GM12872 (cell line): ENCODE measurements around the gene SARDH.

Source experiments
- TF ChIP-seq, protein P1 (sequence below): IDR thresholded peaks from 3 replicates; pipeline ENCODE4 v1.5.1; 2011; ENCODE audit warnings: low read depth, mild to moderate bottlenecking, low read length, moderate library complexity; ENCODE audit not compliant: insufficient read depth

The SARDH gene

DNA sequence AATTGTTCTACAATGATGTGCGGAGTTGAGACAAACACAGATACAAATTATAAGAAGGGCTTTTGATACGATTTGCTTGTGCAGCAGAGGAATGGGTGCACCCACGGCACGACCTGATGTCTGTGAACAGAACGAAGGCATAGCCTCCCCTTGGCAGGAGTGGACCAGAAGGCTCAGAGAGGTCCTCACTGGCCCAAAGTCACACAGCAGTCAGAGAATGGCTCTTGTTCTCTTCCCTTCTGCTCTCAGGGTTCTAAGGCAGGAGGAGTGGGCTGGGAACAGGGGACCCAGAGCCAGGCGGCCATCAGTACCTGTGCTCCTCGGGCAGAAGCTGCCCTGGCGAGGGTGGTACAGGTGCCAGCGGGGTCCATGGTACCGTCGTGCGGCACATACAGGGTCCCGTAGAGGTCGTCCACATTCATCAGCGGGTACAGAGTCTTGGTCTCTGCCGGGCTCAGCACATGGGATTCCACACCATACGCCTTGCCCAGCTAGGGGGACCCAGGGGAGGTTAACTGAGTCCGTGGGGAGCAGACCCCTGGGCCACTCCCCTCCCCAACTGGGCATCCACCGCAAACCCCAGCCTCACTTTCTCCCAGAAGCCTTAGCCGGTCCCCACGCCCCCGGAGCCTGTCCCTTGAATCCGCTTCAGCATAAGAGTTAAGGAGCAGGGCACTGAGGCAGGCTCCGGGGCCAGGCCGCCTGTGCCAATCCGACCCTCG is 7.0 kb downstream of the SARDH start:
- TF ChIP-seq, protein P1, sequence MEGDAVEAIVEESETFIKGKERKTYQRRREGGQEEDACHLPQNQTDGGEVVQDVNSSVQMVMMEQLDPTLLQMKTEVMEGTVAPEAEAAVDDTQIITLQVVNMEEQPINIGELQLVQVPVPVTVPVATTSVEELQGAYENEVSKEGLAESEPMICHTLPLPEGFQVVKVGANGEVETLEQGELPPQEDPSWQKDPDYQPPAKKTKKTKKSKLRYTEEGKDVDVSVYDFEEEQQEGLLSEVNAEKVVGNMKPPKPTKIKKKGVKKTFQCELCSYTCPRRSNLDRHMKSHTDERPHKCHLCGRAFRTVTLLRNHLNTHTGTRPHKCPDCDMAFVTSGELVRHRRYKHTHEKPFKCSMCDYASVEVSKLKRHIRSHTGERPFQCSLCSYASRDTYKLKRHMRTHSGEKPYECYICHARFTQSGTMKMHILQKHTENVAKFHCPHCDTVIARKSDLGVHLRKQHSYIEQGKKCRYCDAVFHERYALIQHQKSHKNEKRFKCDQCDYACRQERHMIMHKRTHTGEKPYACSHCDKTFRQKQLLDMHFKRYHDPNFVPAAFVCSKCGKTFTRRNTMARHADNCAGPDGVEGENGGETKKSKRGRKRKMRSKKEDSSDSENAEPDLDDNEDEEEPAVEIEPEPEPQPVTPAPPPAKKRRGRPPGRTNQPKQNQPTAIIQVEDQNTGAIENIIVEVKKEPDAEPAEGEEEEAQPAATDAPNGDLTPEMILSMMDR, result no peak

DNA sequence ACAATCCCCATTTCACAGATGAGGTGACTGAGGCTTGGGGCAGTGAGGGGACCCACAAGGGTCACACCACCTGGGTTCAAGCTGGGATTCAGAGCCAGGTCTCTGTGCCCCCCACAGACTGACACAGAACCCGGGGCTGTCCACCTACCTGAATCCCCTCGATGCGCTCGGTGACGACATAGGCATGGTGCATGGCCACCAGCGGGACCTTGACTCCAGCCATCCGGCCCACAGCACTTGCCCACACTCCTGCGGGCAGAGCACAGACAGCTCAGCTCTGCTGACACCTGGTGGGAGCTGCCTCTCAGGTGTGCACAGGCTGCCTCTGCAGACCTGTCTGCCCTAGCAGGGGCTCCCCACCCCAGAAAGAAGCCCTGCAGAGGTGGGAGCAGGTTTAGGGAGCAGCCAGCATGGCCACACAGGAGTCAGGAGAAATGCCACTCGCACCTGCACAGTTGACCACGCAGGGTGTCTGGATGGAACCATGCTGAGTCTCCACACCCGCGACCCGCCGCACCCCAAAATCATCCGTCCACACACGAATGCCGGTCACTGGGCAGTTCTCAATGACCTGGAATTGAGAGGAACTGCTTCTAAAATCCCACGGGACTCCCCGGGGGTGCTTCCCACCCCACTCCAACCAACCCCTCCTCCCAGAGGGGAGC is 8.4 kb downstream of the SARDH start:
- TF ChIP-seq, protein P1, result no peak

DNA sequence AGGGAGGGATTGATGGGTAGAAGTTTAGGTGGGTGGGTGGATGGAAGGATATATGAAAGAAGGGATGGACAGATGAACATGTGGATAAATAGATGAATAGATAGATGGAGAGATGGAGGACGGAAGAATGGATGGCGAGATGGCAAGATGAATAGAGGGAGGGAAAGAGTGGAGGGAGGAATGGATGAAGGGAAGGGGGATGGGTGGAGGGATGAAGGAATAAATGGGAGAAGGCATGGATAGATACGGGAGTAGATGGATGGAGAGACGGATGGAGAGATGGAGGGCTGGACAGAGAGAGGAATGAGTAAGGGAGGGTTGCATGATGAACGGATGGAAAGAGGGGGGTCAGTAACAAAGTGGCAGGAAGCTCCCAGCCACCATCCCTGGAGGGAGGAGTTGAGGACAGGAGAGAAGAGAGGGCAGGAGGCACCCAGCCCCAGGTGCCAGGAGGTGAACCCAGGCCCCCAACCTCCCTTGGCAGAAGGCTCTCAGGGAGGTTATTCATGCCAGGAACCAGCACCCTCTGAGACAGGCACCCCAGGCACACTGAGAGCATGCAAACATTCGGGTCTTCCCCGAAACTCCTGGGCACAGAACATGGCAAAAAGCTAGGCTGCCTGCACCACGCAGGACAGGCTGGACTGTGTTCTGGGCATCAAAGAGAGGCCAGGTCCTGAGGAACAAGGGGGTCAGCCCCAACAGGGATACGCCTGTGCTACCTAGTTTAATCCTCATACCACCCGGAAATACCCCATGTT is 9.1 kb downstream of the SARDH start:
- TF ChIP-seq, protein P1, result no peak

DNA sequence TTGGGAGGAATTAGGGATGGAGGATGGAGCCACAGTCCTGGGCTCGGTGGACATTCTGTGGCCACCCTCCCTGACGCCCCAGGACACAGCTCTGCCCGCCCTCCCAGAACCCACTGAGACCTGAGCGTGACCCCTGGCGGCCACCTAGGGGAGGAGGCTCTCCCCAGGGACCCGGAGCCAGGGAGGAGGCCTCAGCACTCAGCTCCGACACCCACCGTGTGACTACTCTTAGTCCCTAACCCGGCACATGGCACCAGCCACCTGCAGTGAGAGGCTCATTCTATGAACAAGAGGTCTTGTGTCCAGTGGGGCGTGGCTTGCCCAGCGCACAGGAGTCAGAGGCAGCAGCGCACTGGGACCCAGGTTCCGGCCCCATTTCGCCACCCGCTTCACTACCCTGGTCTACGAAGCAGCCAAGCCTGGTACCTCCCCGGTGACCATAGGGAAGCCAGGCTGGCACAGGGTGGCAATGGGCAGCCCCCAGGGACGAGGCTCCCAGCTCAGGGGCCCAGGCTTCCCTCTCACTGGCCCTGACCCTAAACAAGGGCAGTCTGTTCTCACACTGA is 10.2 kb downstream of the SARDH start:
- TF ChIP-seq, protein P1, result no peak

DNA sequence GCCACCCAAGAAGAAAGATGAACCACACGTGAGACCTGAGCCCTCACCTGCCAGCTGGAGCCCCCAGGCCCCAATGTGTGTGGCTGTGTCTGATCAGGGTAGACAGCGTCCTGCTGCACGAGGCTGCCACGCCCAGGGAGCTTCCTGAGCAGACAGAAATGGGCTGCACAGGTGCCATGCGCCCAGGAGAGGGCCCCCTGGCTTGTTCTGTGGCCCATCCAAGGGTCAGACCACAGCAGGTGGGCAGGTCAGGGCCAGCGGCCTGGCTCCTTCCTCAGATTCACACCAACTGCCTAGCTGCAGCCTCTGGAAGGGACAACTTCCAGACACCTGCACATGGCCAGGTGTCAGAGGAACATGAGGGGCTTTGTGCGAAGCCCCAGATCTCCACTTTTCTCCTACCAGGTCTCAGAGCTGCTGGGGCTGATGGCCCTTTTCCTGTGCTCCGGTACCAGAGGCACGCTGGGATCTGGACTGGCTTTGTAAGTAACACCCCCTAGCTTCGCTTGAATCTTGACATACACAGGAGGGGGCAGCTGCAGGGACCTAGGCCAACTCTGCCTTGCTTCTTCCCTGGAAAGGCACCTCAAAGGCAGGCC is 10.8 kb downstream of the SARDH start:
- TF ChIP-seq, protein P1, result no peak

DNA sequence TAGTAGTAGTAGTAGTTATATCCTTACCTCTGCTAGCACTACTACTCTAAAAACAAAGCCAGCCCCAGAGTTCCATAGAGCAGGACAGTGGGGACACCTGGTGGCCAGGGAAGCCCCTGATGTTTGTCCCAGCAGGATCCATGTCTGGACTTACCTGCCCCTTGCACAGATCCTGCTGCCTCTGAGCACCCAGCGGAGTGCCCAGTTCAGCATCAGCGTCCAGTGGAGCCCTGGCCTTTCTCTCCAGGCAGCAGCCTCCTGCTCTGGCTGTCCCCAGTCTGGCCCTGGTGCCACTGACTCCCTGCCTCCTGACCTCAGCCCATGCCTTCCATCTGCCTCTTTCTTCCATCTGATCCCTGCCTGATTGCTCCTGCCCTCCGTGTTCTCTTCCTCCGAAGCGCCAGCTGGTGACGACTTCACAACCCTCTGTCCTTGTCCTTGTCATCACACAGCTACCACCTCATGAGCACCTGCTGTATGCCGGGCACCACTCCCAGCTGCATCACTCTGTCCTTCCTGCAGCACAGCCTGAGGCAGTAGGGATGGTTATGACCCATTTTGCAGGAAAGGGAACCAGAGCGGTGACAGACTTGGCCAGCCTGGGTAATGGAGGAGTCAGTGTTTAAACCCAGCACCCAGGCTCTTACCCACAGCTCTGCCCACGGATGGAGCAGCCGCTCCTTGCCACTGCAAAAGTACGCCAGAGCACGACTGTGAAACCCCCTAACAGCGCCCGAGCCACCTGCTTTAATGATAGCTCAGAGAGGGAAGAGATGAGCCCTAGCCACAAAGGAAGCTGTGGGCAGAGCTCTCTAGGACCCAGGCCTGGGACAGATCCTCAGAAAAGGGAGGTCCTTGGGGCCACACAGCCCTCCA is 11.5 kb downstream of the SARDH start:
- TF ChIP-seq, protein P1, result peak; percentile 46; the same call in 1 of the 3 replicates
